GM21576 (cell line): ENCODE measurements around the gene NAA50.

Experiments used
- ATAC-seq: cut with Tn5 transposase; IDR thresholded peaks from one replicate; pipeline ENCODE4 v1.9.1; 2021; ENCODE audit warnings: mild to moderate bottlenecking, moderate library complexity; ENCODE audit not compliant: unreplicated experiment

The NAA50 gene

DNA sequence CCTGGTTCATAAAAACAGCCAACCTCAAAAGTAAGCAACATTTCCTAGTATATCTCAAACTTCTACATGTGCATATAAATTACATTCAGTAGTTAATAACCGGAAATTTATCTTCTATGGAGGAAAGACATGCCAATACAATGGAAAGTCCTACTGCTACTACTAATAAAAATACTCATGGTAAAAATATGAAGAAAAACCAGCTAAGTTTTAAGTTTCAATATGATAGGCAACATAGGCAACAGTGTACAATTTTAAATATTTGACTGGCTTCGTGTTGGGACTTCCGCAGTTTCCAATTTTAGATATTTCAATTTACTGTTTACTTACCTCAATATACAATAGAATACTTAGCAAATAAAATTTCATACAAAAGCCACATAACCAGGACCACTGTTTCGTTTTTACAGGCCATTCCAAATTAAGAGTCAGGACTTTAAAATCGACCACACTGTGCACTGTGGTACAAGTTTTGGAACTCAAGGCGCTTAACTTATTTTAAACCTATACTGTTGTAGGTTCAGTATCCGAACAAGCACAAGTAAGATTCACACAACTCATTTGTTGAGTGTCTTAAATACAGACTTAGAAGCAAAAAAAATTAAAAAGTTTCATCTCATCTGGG, 2.9 kb downstream of the NAA50 start:
- no peak for ATAC-seq

DNA sequence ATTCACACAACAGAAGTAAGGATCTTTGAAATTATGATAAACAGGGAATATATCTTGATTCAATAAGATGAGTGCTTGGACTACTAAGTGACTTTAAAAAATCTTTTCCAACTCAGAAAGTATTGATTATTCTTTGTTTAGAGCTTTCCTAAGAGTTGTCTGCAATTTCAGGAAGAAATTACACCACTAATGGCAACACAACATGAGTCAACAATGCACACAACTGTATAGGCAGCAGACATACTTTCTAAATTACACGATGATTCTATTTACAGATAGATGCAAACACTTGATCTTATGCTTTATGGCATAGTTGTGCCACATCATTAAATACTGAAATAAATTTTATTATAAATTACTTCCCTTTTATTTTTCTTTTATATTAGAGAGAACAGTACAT, 4.4 kb downstream of the NAA50 start:
- ATAC-seq, result no peak

DNA sequence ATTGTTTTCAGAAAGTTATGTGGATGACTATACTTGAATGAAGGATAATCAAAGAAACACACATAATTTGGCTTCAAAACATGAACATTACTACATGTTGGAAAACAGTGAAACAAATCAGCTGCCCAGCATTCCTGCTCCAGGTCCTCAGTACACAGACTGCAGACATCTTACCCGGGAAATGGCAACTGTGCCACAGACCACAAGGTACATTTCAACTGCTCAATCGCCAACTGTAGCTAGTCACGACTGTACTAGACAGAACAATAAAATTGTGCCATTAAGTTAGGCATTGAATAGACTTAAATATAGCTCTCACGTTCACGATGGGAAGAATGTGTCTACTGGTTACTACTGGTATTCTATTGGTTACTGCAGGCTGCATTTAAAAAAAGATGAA, 5.0 kb downstream of the NAA50 start:
- ATAC-seq, result no peak

DNA sequence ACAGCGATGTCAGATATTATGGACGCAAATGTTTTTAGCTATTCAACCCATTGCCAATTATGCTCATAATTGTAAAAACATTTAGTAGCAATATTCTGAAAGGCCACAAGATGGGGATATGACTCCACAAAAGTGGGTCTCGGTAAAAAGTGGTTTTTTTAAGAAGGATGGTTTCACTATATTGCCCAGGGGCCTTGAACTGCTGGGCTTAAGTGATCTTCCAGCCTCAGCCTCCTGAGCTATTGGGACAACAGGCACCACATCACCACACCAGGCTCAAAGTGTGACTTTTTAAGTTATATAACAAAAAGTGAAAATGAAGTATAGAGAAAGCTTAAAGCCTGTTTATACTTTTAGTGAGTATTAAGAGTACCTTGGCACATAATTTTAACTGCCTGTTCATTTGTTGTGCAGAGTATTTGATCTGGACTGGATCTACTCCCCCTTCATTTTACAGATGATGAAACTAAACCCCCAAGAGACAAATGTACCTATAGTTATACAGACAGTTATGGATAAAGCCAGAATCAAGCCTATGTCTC, 9.4 kb downstream of the NAA50 start:
- ATAC-seq, result peak; percentile 60

- ATAC-seq, result no peak
These were observed 14.4 kb downstream of the NAA50 start for GRCh38 chr3:113731694-113732093.

GRCh38 chr3:113730550-113730949, 15.5 kb downstream of the NAA50 start:
- no peak for ATAC-seq

GRCh38 chr3:113728661-113729060, 17.4 kb downstream of the NAA50 start:
- ATAC-seq, result no peak

DNA sequence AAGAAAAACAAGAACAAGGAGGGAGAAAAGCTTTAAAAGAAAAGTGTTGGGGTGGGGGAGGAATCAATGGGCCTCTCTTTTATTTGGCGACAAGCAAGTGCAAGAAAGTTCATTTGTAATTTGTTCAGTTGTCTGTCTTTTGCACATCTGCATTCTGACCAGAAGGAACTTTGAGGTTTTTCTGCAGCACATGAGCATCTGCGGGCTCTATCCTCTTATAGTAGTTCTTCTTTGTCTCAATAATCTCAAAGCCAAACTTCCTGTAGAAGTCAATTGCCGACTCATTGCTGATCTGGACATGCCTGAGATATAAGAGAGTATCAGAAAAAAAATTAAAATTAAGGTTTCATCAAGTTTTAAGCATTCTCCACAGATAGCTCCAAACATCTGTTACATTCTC, 24.4 kb downstream of the NAA50 start:
- no peak for ATAC-seq

DNA sequence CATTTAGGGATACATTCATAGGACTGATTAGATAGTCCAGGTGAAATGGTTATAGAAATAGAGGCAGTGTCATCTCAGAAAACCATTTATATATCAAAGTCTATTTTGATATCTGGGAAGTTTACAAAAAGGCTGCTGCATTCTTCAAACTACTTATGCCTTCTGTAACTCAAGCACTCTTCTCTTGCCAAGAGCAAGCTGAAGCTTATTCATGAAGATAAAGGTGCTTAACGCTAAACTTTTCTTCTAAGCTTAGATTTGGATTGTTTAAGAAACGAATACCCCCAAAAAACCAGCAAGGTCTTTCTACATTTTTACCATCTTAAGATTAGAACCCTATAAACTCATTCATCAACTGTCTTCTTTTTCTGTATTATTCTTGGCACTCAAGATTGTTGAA, 26.3 kb downstream of the NAA50 start:
- no peak for ATAC-seq

GRCh38 chr3:113719294-113719693, 26.8 kb downstream of the NAA50 start:
- no peak for ATAC-seq

- ATAC-seq, result no peak
These were observed 28.2 kb downstream of the NAA50 start for GRCh38 chr3:113717818-113718217.

DNA sequence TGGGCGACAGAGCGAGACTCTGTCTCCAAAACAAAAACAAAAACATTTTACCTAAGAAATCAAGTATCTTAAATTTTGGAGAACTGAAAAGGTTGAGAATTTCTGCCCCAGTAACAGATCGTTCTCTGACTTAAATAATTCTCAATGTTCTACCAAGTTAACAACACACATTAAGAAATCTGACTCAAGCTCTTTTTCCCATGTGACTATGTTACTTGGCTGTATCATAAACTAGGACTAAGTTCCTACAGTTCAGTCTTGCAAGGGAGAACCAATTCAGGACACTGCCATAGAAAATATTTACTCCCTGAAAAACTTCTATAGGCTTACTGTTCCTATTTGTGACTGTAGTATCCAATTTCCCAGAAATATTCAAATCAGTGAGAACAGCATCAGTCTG, 28.7 kb downstream of the NAA50 start:
- ATAC-seq, result no peak

DNA sequence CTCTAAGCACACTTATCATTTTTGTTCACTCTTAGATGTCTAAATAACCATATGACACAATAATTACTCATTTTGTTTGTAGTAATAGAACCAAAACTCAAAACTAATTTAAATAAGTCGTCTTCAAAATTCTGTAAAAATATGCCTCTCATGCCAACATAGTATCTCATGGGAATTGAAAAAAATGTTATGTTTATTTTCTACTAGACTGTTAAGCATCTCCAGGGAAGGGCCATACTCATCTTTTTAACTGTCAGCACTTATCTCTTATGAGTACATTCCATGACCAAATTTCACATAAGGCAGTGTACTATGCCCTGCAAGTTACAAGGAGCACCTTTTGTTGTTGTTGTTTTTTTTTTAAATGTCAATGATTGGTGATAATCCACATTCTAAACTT, 31.3 kb downstream of the NAA50 start:
- no peak for ATAC-seq

- no peak for ATAC-seq
These were observed 33.9 kb downstream of the NAA50 start for GRCh38 chr3:113712129-113712528.

- no peak for ATAC-seq
These were observed 38.2 kb downstream of the NAA50 start for GRCh38 chr3:113707835-113708234.

DNA sequence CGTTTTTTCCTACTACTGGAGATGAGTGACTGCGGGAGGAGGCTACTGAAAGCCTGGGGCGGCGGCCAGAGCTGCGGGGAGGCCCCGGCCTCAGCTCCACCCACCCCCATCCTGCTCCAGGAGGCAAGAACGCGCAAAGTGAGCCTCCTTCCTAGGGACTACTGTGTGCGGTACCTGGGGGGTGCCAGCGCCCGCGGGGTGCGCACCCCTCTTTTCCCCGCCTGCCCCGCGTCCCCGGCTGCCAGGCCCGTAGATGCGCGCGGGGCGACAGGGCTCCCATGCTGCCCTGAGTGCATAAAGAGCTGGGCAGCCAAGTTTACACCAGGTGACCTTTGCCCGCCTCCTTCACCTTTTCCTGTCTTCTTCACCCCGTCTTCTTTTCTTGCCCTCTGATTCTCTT, 47.1 kb downstream of the NAA50 start:
- no peak for ATAC-seq

GRCh38 chr3:113698213-113698742, 47.8 kb downstream of the NAA50 start:
- no peak for ATAC-seq

DNA sequence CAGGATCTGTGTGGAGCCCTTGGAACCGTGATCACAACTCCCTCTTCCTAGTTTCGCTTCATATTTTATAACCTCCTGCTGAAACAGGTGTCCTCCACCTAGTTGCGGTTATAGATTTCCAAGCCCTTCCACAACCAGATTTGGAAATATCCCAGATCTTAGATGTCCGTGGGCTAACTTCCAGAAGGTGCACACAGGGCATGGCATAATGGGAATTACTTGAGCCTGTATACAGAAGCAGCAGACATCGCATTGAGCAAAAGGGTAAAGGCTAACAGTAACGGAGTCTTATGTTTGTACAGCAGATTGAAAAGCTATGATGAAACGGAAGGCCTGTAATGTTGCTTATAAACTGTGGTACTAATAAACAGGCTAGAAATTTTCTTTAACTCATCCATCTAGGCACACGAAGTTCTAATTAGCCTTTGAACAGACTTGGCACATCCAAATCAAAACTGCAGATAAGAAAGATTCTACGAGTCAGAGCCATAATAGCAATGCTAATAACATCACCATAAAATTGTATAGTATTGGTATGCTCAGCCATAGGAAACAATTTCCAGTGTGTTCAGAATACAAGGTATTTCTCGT, 48.5 kb downstream of the NAA50 start:
- no peak for ATAC-seq

DNA sequence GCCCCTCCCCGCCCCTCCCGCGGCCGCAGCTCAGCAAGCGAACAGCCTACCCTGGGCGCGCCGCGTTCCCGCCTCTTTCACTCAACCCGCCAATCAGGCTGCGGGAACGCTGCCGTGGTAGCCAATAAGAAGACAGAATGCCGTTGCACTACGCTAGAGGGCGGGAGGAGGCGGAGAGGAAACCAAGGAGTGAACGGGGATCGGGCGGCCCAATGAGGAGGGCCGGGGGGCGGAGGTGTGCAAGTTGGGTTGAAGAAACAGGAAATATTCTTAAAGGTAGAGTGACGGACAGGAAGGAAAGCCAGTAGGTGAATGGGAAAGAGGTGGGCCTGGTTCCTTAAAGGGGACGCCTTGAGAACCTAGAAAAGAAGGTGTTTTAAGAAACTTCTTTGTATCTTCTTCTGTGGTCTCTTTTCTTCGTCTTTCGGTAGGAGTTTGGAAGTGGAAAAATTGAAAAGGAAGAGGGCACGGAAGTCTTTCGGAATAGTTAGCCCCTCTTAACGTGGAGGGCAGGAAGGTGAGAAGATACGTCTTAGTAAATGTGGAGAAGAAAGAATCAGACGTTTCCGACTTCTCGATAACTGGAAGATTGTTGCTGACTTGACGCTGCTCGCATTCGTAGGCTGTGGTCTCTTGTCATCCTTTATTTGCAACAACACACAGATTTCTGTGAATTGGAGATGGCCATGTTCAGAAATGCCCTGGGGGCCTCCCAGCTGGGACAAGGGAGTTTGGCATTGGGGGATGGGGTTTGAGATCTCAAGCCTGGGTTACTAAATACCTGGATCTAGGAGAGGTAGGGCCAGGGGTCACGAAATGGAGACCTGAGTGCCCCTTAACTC, 49.2 kb downstream of the NAA50 start:
- ATAC-seq, result peak; percentile 95

DNA sequence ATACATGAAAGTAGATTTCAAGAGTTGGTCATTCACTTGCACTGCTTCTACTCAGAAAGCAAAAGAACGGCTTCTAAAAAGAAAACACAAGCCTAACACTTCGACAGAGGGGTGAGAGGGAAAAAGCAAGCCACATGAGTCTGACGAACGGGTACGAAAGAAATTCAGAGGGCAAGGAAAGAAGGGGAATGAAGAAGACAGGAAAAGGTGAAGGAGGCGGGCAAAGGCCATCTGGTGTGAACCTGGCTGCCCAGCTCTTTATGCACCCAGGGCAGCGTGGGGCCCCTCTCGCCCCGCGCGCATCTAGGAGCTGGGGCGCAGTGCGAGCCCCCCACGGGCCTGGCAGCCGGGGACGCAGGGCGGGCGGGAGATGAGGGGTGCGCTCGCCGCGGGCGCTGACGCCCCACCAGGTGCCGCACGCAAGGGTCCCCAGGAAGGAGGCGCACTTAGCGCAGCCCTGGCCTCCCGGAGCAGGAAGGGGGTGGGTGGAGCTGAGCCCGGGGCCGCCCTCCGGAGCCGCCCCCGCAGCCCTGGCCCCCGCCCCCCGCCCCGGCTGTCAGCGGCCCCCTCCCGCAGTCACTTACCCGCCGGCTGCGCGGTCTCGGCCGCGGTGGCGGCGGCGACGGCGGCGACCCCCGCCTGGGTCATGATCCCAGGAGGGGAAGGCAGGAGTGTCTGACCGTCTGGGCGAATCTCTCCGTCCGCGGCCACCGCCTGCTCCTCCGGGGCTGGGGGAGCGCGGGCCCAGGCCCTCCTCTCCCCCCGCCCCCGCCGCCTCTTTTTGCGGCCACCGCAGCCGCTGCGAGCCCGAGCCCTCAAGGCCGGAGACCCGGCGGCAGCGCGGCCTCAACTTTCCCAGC, 50.0 kb downstream of the NAA50 start, which contains the start of gene USF3:
Gene USF3 (minus strand): TSS at position 857 of the 860 bp plus-strand sequence. CDS start 21,764 bp downstream, outside the sequence.
- peak; percentile 58 for ATAC-seq

- ATAC-seq, result no peak
These were observed 50.6 kb downstream of the NAA50 start for GRCh38 chr3:113695431-113695785.
